Measurements from ENCODE around the gene OBP2A.
"Not testable (repeated sequence)": the region's sequence is repeated elsewhere in the genome, so short reads cannot be mapped to it uniquely, and the experiment has no call there.

OBP2A gene

GRCh38 chr9:135512904-135513303 lies 33.0 kb upstream of the OBP2A start:
- DNase-seq: no peak

- DNase-seq: no peak
Observed at GRCh38 chr9:135513351-135513846, 32.5 kb upstream of the OBP2A start.

- DNase-seq: not testable (repeated sequence)
Observed at GRCh38 chr9:135513906-135514305, 32.0 kb upstream of the OBP2A start.

GRCh38 chr9:135514342-135515082 lies 31.4 kb upstream of the OBP2A start:
- no peak for DNase-seq

DNA sequence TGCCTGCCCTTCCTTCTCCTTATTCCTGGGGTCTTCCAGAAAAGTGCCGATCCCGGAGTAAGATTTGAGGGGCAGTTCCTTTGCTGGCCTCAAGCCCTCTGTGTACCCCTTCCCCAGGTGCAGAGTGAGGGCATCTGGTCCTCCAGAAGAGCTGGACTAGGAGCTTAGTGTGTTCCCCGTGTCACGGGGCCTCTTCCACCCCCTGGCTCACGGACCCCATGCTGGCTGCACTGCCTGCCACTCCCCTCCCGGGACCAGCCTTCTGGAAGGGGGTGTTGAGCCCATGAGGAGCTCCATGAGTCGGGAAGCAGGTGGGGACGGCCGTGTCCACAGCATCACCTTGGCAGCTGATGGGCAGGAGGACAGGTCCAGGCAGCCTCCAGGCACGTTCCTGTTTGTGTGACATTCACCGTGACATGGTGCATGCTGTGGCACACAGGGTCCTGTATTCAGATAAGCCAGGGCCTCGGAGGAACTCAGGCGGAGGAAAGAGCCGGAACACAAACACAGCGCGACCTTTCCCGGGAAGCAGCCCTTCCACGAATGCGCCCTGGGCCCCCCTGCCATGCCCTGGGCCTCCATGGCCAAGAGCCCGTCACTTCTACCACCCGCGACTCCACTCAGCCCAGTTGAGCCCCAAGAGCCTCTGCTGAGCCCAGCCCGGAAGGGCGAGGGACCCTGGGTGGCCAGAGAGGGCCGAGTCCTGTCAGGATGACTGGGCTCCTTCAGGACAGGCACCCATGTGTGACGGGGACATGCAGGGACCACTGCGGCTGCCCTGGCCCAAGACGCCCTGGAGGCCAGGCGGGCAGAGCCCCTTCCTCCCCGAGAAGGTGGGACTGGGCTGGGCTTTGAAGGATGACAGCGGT lies 30.6 kb upstream of the OBP2A start:
- DNase-seq: no peak

GRCh38 chr9:135516132-135516860 lies 29.6 kb upstream of the OBP2A start:
- DNase-seq: no peak

GRCh38 chr9:135517407-135517822 lies 28.5 kb upstream of the OBP2A start:
- no peak for DNase-seq

DNA sequence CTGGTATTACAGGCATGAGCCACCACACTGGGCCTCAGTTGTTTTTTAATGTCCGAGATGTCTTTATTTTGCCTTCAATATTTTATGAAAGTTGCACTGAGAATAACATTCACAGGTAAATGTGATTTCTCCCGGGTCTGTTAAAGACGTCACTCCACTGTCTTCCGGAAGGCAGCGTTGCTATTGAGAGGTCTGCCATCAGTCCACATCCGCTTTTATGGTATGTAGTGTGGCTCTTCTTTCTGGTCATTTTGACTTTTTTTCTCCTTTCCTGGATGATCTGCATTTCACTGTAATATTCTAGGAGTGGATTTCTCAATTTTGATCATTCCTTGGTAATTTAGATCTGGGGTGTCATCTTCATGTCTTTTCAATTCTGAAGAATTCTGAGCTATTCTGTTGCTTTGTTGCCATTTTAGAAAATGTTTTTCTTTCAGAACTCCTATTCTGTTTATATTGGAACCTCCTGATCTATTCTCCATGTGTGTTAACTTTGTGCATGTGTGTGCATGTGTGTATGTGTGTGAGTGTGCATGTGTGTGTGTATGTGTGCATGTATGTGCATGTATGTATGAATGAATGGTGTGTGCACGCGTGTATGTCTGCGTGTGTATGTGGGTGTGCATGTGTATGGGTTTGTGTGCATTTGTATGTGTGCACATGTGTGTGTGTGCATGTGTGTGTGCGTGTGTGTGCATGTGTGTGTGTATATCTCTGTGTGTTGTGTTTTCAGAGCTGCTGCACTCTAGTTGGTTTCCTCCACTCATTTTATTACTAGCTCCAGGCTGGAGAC lies 26.6 kb upstream of the OBP2A start:
- no peak for DNase-seq

- no peak for DNase-seq
Observed at GRCh38 chr9:135520916-135521607, 24.9 kb upstream of the OBP2A start, which contains the start of gene LCN1. LCN1 (plus strand) TSS chr9:135521440; CDS start chr9:135521498, 58 bp downstream.

DNA sequence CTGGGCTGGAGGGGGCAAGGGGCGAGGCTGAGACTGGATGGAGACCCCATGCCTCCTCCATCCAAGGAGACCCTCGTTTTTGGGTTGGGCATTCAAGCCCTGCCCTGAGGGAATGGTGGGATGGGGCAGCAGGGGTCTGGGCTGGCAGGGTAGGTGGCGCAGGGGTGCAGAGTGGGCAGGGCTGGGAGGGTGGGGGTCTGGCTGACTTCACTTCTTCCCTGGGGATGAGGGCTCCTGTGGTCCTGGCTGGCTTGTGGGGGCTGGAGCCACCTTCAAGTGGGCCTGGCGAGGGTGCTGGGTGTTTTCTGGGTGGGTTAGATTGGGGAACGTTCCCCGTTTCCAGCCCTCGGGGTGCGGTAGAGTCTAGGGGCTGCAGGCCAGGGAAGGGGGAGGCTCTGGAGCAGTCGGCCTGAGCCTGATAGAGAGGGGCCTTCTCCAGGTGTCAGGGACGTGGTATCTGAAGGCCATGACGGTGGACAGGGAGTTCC lies 24.3 kb upstream of the OBP2A start:
- no peak for DNase-seq

GRCh38 chr9:135522137-135522877 lies 23.6 kb upstream of the OBP2A start:
- DNase-seq: no peak

GRCh38 chr9:135522931-135523330 lies 23.0 kb upstream of the OBP2A start:
- no peak for DNase-seq

GRCh38 chr9:135523521-135524129 lies 22.3 kb upstream of the OBP2A start:
- DNase-seq: no peak

DNA sequence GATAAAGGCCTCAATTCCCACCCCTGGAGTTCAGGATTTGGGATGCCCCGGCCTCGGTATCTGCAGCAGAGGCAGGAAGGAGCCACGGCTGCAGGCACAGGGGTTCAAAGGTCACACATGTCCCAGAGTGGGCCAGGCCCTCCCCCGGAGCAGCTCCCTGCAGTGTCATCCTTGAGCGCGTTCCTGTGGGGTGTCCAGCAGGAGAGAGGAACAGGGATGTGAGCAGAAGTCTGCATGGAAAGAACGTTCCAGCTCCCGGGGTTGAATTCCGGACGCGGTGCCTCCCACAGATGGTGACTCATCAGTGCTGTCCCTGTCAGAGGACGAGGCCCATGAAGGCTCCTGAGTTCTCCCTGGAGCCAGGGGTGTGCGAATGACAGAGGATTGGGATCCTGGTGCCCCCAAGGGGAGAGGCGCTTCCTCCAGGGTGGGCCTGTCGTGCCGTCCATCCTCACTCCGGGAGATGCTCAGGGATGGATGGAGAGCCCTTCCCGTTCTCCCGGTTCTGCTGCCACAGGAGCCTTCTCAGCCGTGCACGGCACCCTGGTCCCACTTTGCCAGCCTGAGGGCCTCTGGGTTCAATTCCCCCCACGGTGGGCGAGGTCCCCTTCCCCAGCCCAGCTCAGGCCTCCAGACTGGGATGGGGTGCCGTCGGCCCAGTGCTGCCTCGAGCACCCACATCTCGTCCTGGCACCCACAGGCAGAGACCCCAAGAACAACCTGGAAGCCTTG lies 21.6 kb upstream of the OBP2A start:
- no peak for DNase-seq

GRCh38 chr9:135525241-135526088 lies 20.5 kb upstream of the OBP2A start:
- DNase-seq: no peak

- DNase-seq: no peak
Observed at GRCh38 chr9:135526089-135526729, 19.7 kb upstream of the OBP2A start.

DNA sequence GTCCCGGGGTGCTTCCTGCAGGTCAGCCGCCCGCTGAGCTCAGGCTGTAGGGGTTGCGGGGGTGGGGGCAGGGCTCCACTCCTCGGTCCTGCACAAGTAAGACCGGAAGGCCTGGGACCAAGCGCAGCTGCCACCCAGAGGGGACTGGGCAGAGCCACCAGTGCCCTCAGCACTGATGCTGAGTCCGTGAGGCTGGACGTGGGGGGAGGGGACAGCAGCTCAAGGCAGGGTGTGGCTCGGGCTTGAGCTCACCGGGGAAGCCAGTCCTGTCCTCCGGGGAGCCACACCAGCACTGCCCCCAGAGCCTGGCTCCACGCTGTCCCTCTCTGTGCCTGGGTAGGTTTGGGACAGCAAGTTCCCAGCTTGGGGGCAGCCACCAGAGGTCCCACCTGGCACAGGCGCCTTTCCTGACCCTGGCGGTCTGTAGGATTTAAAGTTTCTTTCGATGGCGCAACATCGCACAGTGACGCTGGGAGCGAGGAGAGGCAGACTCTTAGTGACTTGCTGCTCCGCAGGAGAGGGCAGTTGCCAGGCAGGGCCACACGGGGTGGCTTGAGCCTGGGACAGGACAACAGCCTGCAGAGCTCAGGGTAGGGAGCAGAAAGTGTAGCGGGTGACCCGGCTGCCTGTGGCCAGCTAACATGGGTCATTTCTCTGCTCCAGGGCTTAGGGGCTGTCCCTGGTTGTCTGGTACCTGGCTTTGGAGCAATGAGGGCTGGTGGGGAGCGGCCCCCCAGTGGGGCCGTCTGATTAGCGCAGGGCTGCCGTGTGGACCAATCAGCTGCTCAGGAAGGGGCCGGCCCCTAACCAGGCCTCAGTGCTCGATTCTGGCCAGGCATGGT lies 19.0 kb upstream of the OBP2A start:
- no peak for DNase-seq

Data from NCI-H69 (cell line).